ENCODE measurements around the gene SIAH3. TPM values are rescaled to one million over a fixed set of nuclear protein-coding genes. Genes with fewer than 3 reads are reported as not detected.

Gene SIAH3
- polyA plus RNA-seq, 1 donor from 2014 or later: 4.9 TPM

- H3K9ac ChIP-seq (ENCODE audit: low read length): no peak overlapping the region
- H3K9me3 ChIP-seq (ENCODE audit: low read length): no peaks in the 10 kb centered on the region
- no peaks in the 10 kb centered on the region for H3F3A ChIP-seq (ENCODE audit: insufficient read depth, low read length, poor library complexity, severe bottlenecking)
- H3K9me2 ChIP-seq (ENCODE audit: insufficient read depth, low read length): no peaks in the 10 kb centered on the region
- TF ChIP-seq EP300 (conservative IDR thresholded peaks at IDR 0.05; ENCODE audit: poor library complexity, severe bottlenecking): no peak
- TF ChIP-seq SMC3 (conservative IDR thresholded peaks at IDR 0.05; ENCODE audit: poor library complexity): no peak
- TF ChIP-seq RAD21 (conservative IDR thresholded peaks at IDR 0.05): no peak
- TF ChIP-seq POLR2AphosphoS5 (IDR thresholded peaks at IDR 0.05): no peak
- no peak for TF ChIP-seq TAF1 (IDR thresholded peaks at IDR 0.05; ENCODE audit: low read depth)
- TF ChIP-seq REST (IDR thresholded peaks at IDR 0.05; ENCODE audit: borderline replicate concordance): no peak
- TF ChIP-seq MXI1 (conservative IDR thresholded peaks at IDR 0.05; ENCODE audit: poor library complexity, severe bottlenecking): no peak
- TF ChIP-seq CTCF (IDR thresholded peaks at IDR 0.05; ENCODE audit: poor library complexity, severe bottlenecking): no peak
- no peak for TF ChIP-seq EZH2 (IDR thresholded peaks at IDR 0.05; ENCODE audit: borderline replicate concordance, insufficient read depth, low read length, poor library complexity, severe bottlenecking)
- no peak overlapping the region for H3K4me3 ChIP-seq (ENCODE audit: low read length)
- H3K4me2 ChIP-seq (ENCODE audit: low read length): no peak overlapping the region
- H4K20me1 ChIP-seq (ENCODE audit: insufficient read depth): no peaks in the 10 kb centered on the region
- no peak overlapping the region for H3K27ac ChIP-seq (ENCODE audit: low read length)
- no peaks in the 10 kb centered on the region for H3K79me2 ChIP-seq (replicated peaks; ENCODE audit: insufficient read depth, low read length)
- H3K36me3 ChIP-seq (ENCODE audit: insufficient read depth, low read length): no peaks in the 10 kb centered on the region
- H3K27me3 ChIP-seq (ENCODE audit: insufficient read depth, low read depth, low read length): no peaks in the 10 kb centered on the region
- H2AFZ ChIP-seq (ENCODE audit: low read depth, low read length): no peak overlapping the region
These were observed 8.2 kb upstream of the SIAH3 start for GRCh38 chr13:45859705-45860104.

GRCh38 chr13:45852494-45852893, 941 bp upstream of the SIAH3 start:
- no peak overlapping the region for H3K4me3 ChIP-seq (ENCODE audit: low read length)
- H3K27me3 ChIP-seq (ENCODE audit: insufficient read depth, low read depth, low read length): no peaks in the 10 kb centered on the region
- H3K79me2 ChIP-seq (replicated peaks; ENCODE audit: insufficient read depth, low read length): no peaks in the 10 kb centered on the region
- no peaks in the 10 kb centered on the region for H3K9me3 ChIP-seq (ENCODE audit: low read length)
- TF ChIP-seq EZH2 (IDR thresholded peaks at IDR 0.05; ENCODE audit: borderline replicate concordance, insufficient read depth, low read length, poor library complexity, severe bottlenecking) (no peak), RAD21 (conservative IDR thresholded peaks at IDR 0.05) (peak; percentile 13)
- H4K20me1 ChIP-seq (ENCODE audit: insufficient read depth): no peaks in the 10 kb centered on the region
- no peaks in the 10 kb centered on the region for H3K36me3 ChIP-seq (ENCODE audit: insufficient read depth, low read length)
- no peaks in the 10 kb centered on the region for H3F3A ChIP-seq (ENCODE audit: insufficient read depth, low read length, poor library complexity, severe bottlenecking)
- H3K27ac ChIP-seq (ENCODE audit: low read length): peak overlapping the region; percentile 66
- no peak overlapping the region for H3K9ac ChIP-seq (ENCODE audit: low read length)
- no peak overlapping the region for H2AFZ ChIP-seq (ENCODE audit: low read depth, low read length)
- H3K9me2 ChIP-seq (ENCODE audit: insufficient read depth, low read length): no peaks in the 10 kb centered on the region
- H3K4me2 ChIP-seq (ENCODE audit: low read length): no peak overlapping the region

- Histone ChIP-seq H3K4me2 (ENCODE audit: low read length) (peak overlapping the region; percentile 12), H3K36me3 (ENCODE audit: insufficient read depth, low read length) (no peaks in the 10 kb centered on the region), H4K20me1 (ENCODE audit: insufficient read depth) (no peaks in the 10 kb centered on the region), H3K4me3 (ENCODE audit: low read length) (peak overlapping the region; percentile 76), H3K27ac (ENCODE audit: low read length) (peak overlapping the region; percentile 66), H3K9me2 (ENCODE audit: insufficient read depth, low read length) (no peaks in the 10 kb centered on the region), H3F3A (ENCODE audit: insufficient read depth, low read length, poor library complexity, severe bottlenecking) (no peaks in the 10 kb centered on the region), H2AFZ (ENCODE audit: low read depth, low read length) (no peak overlapping the region), H3K9ac (ENCODE audit: low read length) (peak overlapping the region; percentile 38), H3K9me3 (ENCODE audit: low read length) (no peaks in the 10 kb centered on the region), H3K27me3 (ENCODE audit: insufficient read depth, low read depth, low read length) (no peaks in the 10 kb centered on the region), H3K79me2 (replicated peaks; ENCODE audit: insufficient read depth, low read length) (no peaks in the 10 kb centered on the region)
- TF ChIP-seq POLR2AphosphoS5 (IDR thresholded peaks at IDR 0.05) (no peak), EZH2 (IDR thresholded peaks at IDR 0.05; ENCODE audit: borderline replicate concordance, insufficient read depth, low read length, poor library complexity, severe bottlenecking) (no peak), MXI1 (conservative IDR thresholded peaks at IDR 0.05; ENCODE audit: poor library complexity, severe bottlenecking) (no peak), TAF1 (IDR thresholded peaks at IDR 0.05; ENCODE audit: low read depth) (no peak), EP300 (conservative IDR thresholded peaks at IDR 0.05; ENCODE audit: poor library complexity, severe bottlenecking) (no peak), RAD21 (conservative IDR thresholded peaks at IDR 0.05) (no peak), REST (IDR thresholded peaks at IDR 0.05; ENCODE audit: borderline replicate concordance) (no peak), SMC3 (conservative IDR thresholded peaks at IDR 0.05; ENCODE audit: poor library complexity) (no peak), CTCF (IDR thresholded peaks at IDR 0.05; ENCODE audit: poor library complexity, severe bottlenecking) (no peak)
These were observed 403 bp upstream of the SIAH3 start for GRCh38 chr13:45851956-45852355.

Data from neural cell (in vitro differentiated cells).